ENCODE data around the gene PSMC3.

The PSMC3 gene

GRCh38 chr11:47442514-47442913 is 16.3 kb upstream of the PSMC3 start:
- no peak for DNase-seq

GRCh38 chr11:47441421-47441820 is 15.2 kb upstream of the PSMC3 start:
- no peak for DNase-seq

GRCh38 chr11:47440054-47440476 is 13.8 kb upstream of the PSMC3 start:
- DNase-seq = no peak

- no peak for DNase-seq
Measured at GRCh38 chr11:47438721-47439120, 12.5 kb upstream of the PSMC3 start.

- DNase-seq = no peak
Measured at GRCh38 chr11:47437746-47438418, 11.6 kb upstream of the PSMC3 start.

GRCh38 chr11:47437218-47437745 is 11.0 kb upstream of the PSMC3 start:
- no peak for DNase-seq

GRCh38 chr11:47436726-47437125 is 10.5 kb upstream of the PSMC3 start:
- DNase-seq = no peak

- DNase-seq = no peak
Measured at GRCh38 chr11:47435687-47436086, 9.4 kb upstream of the PSMC3 start.

- no peak for DNase-seq
Measured at GRCh38 chr11:47434011-47434786, 8.0 kb upstream of the PSMC3 start.

GRCh38 chr11:47433157-47433556 is 6.9 kb upstream of the PSMC3 start:
- DNase-seq = no peak

GRCh38 chr11:47431356-47432083 is 5.3 kb upstream of the PSMC3 start:
- DNase-seq = no peak

- no peak for DNase-seq
Measured at GRCh38 chr11:47430524-47430923, 4.3 kb upstream of the PSMC3 start.

GRCh38 chr11:47425611-47426010 is 628 bp downstream of the PSMC3 start:
- no peak for DNase-seq

GRCh38 chr11:47418454-47419259 is 7.6 kb downstream of the PSMC3 start:
- no peak for DNase-seq

GRCh38 chr11:47417712-47418111 is 8.5 kb downstream of the PSMC3 start:
- DNase-seq = no peak

GRCh38 chr11:47415949-47416472 is 10.2 kb downstream of the PSMC3 start:
- peak; percentile 90 for DNase-seq

- peak; percentile 44 for DNase-seq
Measured at GRCh38 chr11:47415091-47415854, 11.0 kb downstream of the PSMC3 start.

- no peak for DNase-seq
Measured at GRCh38 chr11:47414685-47415070, 11.6 kb downstream of the PSMC3 start.

- DNase-seq = peak; percentile 37
Measured at GRCh38 chr11:47413908-47414684, 12.1 kb downstream of the PSMC3 start.

- DNase-seq = peak; percentile 40
Measured at GRCh38 chr11:47413351-47413750, 12.9 kb downstream of the PSMC3 start.
